NCI-H2171 (cell line): ENCODE measurements around the gene CIAO2B.
"Not testable (repeated sequence)": the region's sequence is repeated elsewhere in the genome, so short reads cannot be mapped to it uniquely, and the experiment has no call there.

Experiments used
- DNase-seq: peaks from one replicate; lab custom pipeline; 2025; lab: John Stamatoyannopoulos, UW

Gene CIAO2B

DNA sequence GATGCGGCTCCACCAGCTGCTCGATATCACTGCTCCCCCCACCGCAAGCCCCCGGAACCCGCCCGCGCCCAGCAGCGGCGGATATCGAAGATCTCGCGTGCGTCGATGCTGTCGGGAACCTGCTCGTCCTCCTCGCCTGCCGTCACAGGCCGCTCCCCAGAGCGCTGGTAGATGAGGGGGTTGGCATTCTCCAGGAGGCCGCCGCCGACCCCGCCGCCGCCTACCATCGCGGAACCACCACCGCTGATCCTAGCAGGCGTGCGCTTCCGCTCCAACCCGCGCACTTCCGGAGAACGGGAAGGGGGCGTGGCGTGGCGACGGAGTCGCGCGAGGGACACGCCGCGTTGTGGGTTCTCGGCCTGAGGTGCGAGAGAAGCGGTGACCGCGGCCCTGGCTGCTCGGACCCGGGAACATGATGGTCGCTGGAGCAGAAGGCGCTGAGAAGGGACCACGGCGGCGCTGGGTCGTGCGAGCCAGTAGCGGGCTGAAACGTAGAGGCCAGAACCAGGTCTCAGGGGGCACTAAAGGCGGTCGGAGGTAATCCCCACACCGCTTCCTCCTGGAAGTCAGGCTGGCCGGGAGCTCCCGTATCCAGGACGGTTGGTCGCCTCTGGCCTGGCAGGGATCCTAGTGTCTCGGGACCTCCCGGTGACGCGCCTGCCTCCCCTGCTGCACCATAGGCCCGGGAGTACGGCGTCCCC is at the start of gene CIAO2B:
TSS of gene CIAO2B (minus strand) at position 265 of the 701 bp plus-strand sequence. CDS start at position 227, 38 bp downstream.
- peak; percentile 86 for DNase-seq

- DNase-seq, result no peak
Measured at GRCh38 chr16:66983033-66983432, 48.8 kb upstream of the CIAO2B start.

- no peak for DNase-seq
Measured at GRCh38 chr16:66979011-66979717, 45.0 kb upstream of the CIAO2B start.

- peak; percentile 74 for DNase-seq
Measured at GRCh38 chr16:66977341-66978113, 43.3 kb upstream of the CIAO2B start.

DNA sequence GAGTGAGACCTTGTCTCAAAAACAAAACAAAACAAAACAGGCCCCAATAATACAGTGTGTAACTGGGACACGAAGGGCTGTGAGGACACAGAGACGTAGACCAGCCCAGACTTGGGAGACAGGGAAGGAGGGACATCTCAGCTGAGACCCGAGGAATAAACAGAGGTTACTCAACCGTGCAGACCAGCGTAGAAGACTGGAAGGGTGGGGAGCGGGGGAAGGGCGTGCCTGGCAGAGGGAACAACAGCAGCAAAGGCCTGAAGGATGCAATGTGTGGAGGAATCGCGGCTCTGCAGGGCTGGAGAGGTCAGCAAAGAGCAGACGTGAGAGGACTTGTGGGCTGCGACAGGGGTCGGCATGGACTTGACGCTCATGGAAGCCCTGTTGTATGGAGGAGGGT is 42.5 kb upstream of the CIAO2B start:
- DNase-seq, result no peak

DNA sequence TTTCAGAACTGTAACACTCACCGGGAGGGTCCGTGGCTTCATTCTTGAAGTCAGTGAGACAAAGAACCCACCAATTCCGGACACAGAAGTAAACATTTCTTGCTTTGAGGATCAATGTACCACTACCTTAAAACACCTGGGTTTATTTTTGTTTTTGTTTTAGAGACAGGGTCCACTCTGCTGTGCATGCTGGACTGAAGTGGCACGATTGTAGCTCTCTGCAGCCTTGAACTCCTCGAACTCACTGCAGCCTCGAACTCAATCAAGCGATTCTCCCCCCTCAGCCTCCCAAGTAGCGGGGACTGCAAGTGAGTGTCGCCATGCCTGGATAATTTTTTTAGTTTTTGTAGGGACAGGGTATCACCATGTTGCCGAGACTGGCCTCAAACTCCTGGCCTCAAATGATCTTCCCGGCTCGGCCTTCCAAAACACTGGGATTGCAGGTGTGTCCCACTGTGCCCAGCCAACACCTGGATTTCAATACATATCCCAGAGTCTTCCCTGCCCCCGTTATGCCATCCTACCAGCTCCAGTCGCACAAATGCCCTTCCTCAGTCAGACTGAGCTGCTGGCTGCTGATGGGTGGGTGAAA is 41.2 kb upstream of the CIAO2B start:
- no peak for DNase-seq

GRCh38 chr16:66974932-66975246 is 40.7 kb upstream of the CIAO2B start:
- DNase-seq, result not testable (repeated sequence)

- not testable (repeated sequence) for DNase-seq
Measured at GRCh38 chr16:66974156-66974931, 40.1 kb upstream of the CIAO2B start.

DNA sequence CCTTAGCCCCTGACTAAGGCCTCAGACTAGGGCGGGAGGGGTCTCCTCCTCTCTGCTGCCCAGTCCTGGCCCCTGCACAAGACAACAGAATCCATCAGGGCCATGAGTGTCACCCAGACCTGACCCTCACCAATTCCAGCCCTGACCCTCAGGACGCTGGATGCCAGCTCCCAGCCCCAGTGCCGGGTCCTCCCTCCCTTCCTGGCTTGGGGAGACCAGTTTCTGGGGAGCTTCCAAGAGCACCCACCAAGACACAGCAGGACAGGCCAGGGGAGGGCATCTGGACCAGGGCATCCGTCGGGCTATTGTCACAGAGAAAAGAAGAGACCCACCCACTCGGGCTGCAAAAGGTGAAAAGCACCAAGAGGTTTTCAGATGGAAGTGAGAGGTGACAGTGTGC is 39.5 kb upstream of the CIAO2B start:
- no peak for DNase-seq

DNA sequence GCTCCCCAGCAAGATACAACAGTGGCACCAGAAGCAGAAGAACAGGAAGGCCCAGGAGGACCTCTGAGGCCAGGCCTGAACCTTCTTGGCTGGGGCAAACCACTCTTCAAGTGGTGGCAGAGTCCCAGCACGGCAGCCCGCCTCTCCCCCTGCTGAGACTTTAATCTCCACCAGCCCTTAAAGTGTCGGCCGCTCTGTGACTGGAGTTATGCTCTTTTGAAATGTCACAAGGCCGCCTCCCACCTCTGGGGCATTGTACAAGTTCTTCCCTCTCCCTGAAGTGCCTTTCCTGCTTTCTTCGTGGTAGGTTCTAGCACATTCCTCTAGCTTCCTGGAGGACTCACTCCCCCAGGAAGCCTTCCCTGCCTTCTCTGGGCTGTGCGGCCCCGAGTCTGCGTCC is 38.8 kb upstream of the CIAO2B start:
- no peak for DNase-seq

DNA sequence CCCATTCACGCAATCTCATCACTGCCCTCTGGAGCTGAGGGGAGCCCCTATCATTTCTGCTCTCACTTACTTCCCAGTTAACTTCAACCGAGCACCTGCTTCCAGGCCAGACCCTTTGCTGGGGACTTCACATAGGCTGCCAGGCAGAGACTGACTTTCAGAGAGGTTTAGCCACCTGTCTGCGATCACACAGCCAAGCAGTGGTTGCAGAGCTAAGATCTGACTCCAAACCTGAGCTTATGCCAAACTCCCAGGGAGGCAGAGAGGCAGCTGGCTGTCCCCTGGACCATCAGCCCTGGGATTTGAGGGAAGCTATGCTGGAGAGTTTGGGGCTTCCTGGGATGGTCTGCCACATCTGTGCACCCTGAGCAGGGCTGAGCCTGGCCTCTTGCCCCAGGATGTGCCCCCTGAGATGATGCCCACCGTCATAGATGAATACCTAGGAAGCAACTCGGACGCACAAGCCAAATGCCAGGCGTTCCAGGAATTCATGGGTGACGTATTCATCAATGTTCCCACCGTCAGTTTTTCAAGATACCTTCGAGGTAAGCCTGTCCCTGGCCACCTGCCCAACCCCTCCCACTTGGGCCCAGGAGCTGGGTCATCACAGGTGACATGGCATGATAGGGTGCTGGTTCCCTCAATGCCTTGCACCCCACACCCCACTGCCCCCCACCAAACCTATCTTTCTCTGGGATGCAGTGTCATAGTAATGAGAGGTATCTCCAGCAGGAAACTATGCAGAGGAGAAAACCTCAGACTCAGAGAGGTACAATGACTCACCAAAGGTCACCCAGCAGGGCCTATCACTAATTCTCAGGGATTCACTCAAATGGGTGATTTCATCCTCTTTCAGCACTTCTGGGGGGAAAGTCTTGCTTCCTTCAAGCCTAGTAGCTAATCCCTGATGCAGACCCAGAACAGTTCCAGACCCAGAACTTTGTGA is 36.8 kb upstream of the CIAO2B start:
- no peak for DNase-seq

DNA sequence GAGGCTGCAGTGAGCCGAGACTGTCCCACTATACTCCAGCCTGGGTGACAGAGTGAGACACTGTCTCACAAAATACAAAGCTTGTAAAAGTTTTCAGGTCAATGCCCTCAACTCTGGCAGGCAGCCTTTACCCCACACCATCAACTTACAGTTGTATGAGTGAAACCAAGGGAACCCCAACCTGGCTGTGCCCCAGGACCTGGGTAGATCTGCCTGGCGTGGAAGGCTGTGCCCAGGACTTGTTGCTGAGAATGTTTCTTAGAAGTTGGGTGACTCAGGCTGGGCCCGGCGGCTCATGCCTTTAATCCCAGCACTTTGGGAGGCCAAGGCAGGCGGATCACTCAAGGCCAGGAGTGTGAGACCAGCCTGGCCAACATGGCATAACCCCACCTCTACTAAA is 34.6 kb upstream of the CIAO2B start:
- DNase-seq, result no peak

GRCh38 chr16:66964049-66964448 is 29.8 kb upstream of the CIAO2B start:
- no peak for DNase-seq

DNA sequence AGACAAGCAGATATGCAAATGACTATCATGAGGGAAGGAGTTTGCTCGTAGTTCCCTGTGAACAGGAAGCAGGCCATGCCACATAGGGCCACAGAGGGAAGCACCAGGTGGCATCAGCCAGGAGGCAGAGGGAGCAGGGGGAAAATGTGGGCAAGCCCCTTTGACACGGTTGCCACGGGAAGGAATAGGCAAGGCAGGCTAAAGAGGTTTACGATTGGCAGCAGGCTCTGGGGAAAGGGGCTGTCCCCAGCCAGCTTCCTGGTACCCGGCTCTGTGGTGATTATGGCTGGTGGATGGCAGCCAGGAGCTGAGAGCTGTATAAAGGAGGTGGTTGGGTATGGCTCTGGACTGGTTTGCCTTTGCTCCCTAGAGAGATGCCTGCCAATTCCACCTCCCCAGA is 27.7 kb upstream of the CIAO2B start:
- no peak for DNase-seq

GRCh38 chr16:66961065-66961744 is 27.0 kb upstream of the CIAO2B start, which contains the start of gene CES3:
CES3 (plus strand) TSS chr16:66961266; CDS start chr16:66961308, 42 bp downstream.
- DNase-seq, result no peak

DNA sequence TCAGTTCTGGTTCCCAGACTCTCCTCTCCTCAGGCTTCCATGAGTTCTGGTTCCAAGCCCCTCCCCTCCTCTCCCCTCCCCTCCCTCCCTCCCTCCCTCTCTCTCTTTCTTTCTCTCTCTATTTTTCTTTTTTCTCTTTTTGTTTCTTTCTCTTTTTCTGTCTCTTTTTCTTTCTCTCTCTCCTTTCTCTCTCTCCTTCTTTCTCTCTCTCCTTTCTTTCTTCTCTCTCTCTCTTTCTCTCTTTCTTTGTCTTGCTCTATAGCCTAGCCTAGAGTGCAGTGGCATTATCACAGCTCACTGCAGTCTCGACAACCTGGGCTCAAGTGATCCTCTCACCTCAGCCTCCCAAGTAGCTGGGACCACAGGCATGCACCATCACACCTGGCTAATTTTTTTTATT is 26.1 kb upstream of the CIAO2B start:
- no peak for DNase-seq

DNA sequence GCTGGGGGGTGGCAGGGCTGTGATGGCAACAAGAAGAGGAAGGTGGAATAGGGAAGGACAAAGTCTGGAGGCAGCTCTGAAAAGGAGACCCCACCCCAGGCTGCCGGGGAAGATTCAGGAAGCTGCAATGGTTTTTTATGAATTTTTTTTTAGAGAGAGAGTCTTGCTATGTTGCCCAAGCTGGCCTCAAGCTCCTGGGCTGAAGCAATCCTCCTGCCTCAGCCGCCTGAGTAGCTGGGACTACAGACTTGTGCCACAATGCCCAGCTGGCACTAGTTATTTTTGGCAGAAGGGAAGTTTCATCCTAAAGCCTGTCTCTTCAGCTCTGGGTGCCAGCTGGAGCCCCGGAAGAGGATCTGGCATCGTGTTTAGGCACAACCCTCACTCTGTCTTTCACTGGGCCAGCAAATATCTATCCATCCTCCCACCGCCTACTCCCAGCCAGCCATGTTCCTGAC is 25.5 kb upstream of the CIAO2B start:
- no peak for DNase-seq

DNA sequence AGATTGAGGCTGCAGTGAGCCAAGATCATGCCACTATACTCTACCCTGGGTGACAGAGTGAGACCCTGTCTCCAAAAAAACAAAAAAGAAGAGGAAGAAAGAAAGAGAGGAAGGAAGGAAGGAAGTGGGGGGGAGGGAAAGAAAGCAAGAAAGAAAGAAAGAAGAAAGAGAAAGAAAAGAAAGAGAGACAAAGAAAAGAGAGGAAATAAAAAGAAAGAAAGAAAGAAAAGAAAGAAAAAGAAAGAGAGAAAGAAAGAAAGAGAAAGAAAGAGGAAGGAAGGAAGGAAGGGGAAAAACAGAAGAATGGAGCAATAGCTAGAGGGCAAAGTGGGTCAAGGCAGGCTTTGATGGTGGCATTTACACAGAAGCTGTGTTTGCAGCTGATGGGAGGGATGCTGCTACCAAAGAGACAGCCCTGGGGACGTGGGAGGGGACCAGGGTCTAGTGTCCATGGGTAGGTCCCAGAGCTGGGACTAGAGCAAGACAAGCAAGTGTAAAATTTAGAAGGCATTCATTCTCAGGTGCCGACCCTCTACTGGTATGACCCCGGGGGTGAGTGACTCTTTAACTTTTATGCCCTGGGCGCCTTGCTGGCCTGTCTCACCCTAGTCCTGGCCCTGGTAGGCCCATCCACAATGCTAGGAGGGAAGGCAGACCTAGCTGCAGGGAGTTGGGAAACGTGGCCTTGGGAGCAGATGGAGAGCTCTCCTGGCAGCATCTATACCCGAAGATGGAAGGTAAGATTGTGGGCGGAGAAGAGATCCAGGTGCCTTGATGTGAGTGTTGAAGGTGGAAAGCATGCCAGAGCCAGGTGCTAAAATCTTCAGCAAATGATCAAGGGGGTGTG is 24.9 kb upstream of the CIAO2B start:
- no peak for DNase-seq

GRCh38 chr16:66956154-66956457 is 21.9 kb upstream of the CIAO2B start:
- not testable (repeated sequence) for DNase-seq
